GM21367 (cell line): ENCODE data around the gene OR2T27.
"Not testable (repeated sequence)": the region's sequence is repeated elsewhere in the genome, so short reads cannot be mapped to it uniquely, and the experiment has no call there.

Experiments
- ATAC-seq: cut with Tn5 transposase; IDR thresholded peaks from one replicate; pipeline ENCODE4 v1.9.1; 2021; ENCODE audit not compliant: unreplicated experiment

The OR2T27 gene

GRCh38 chr1:248641583-248641982, 13.7 kb downstream of the OR2T27 start:
- ATAC-seq: not testable (repeated sequence)

GRCh38 chr1:248640906-248641305, 14.4 kb downstream of the OR2T27 start:
- not testable (repeated sequence) for ATAC-seq

GRCh38 chr1:248639652-248640051, 15.7 kb downstream of the OR2T27 start:
- ATAC-seq: peak; percentile 28

GRCh38 chr1:248636612-248637011, 18.7 kb downstream of the OR2T27 start:
- not testable (repeated sequence) for ATAC-seq

GRCh38 chr1:248634991-248635390, 20.3 kb downstream of the OR2T27 start, which contains the start of gene OR2T11:
Gene OR2T11 (minus strand): TSS chr1:248635091. CDS start chr1:248627128, 7,963 bp downstream.
- not testable (repeated sequence) for ATAC-seq

- no peak for ATAC-seq
These were observed 23.8 kb downstream of the OR2T27 start for GRCh38 chr1:248631354-248632008.

- ATAC-seq: no peak
These were observed 24.8 kb downstream of the OR2T27 start for GRCh38 chr1:248630551-248630950.

- peak; percentile 88 for ATAC-seq
These were observed 27.1 kb downstream of the OR2T27 start for GRCh38 chr1:248627971-248628844.

GRCh38 chr1:248625971-248626370, 29.4 kb downstream of the OR2T27 start:
- no peak for ATAC-seq

GRCh38 chr1:248625166-248625565, 30.2 kb downstream of the OR2T27 start:
- no peak for ATAC-seq

- ATAC-seq: peak; percentile 88
These were observed 32.7 kb downstream of the OR2T27 start for GRCh38 chr1:248622570-248623001.

- no peak for ATAC-seq
These were observed 33.6 kb downstream of the OR2T27 start for GRCh38 chr1:248621770-248622169.

- ATAC-seq: no peak
These were observed 36.5 kb downstream of the OR2T27 start for GRCh38 chr1:248618878-248619277.

- ATAC-seq: no peak
These were observed 37.2 kb downstream of the OR2T27 start for GRCh38 chr1:248618119-248618518.

- no peak for ATAC-seq
These were observed 41.6 kb downstream of the OR2T27 start for GRCh38 chr1:248613742-248614141.

- ATAC-seq: peak; percentile 55
These were observed 43.4 kb downstream of the OR2T27 start for GRCh38 chr1:248611883-248612414.

- no peak for ATAC-seq
These were observed 45.0 kb downstream of the OR2T27 start for GRCh38 chr1:248610301-248610700.
